HG03520 (cell line): ENCODE data around the gene ATXN2.
"Not testable (repeated sequence)": the region's sequence is repeated elsewhere in the genome, so short reads cannot be mapped to it uniquely, and the experiment has no call there.

Experiments used
- ATAC-seq: cut with Tn5 transposase; IDR thresholded peaks from one replicate; pipeline ENCODE4 v1.9.1; 2021; ENCODE audit warnings: mild to moderate bottlenecking, moderate library complexity; ENCODE audit not compliant: unreplicated experiment

The ATXN2 gene

DNA sequence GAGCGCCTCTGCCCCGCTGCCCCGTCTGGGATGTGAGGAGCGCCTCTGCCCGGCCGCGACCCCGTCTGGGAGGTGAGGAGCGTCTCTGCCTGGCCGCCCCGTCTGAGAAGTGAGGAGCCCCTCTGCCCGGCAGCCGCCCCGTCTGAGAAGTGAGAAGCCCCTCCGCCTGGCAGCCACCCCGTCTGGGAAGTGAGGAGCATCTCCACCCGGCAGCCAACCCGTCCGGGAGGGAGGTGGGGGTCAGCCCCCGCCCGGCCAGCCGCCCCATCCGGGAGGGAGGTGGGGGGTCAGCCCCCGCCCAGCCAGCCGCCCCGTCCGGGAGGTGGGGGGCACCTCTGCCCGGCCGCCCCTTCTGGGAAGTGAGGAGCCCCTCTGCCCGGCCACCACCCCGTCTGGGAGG lies 91.9 kb downstream of the ATXN2 start:
- ATAC-seq, result not testable (repeated sequence)

DNA sequence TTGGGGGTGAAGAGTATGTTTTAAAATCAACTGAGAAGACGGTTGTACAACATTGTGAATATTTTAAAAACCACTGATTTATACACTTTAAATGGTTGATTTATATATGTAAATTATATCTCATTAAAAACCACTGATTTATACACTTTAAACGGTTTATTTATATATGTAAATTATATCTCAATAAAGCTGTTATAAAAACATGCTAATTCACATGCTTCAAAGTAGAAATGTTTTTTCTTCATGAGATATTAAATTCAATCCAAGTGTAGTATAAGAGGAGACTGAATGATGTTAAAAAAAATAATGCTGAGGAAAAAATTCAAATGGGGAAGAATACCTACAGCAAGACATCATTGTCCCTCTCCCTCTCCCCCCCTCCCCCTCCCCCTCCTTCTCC lies 92.9 kb downstream of the ATXN2 start:
- no peak for ATAC-seq

DNA sequence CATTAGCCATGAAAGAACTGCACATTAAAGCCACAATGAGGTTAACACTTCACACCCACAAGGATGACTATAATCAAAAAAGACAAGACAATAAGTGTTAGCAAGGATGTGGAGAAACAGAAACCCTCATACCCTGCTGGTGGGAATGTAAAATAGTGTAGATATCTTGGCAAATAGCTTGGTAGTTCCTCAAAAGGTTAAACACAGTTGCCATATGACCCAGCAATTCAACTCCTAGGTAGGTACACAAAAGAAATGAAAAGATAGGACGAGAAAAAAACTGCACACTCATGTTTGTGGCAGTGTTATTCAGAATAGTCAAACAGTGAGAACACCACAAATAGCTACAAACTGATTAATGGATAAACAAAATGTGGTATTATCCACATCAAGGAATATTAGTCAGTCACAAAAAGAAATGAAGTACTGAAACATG lies 93.5 kb downstream of the ATXN2 start:
- ATAC-seq, result no peak

DNA sequence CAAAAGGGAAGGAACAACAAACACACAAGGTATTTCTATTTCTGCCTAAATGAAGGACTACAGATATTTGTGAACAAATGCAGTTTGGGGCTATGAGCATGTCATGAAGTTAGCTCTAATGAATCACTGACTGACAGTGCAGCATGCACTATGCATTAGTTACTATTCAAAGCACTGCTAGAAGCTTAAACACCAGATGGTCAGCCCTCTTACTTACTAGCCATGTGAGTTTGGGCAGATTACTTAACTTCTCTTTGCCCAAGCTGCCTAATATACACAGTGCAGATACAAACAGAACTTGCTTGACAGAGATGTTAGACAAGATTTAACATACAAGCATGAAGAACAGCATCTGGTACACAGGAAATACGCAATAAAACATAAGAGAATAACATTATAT lies 96.0 kb downstream of the ATXN2 start:
- ATAC-seq, result no peak

DNA sequence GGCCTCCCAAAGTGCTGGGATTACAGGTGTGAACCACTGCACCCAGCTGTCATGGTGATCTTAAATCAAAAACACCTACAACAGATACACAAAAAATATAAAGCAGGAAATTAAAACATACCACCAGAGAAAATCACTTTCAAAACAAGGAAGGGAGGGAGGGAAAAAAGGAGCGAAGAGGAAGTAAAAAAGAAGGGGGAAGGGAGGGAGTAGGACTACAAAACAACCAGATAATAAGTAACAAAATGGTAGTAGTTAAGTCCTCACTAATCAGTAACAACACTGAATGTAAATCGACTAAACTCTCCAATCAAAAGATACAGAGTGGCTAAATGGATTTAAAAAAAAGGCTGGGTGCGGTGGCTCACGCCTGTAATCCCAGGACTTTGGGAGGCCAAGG lies 104.4 kb downstream of the ATXN2 start:
- no peak for ATAC-seq

DNA sequence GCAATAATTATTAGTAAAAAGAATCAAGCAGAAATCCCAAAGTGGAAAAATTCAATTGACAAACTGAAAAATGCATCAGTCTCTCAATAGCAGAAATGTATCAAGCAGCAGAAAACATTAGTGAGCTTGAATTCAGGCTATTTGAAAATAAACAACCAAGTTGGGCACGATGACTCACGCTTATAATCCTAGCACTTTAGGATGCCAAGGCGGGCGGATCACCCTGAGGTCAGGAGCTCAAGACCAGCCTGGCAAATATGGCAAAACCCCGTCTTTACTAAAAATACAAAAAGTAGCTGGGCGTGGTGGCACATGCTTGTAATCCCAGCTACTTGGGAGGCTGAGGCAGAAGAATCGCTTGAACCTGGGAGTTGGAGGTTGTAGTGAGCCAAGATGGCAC lies 106.1 kb downstream of the ATXN2 start:
- ATAC-seq, result not testable (repeated sequence)

DNA sequence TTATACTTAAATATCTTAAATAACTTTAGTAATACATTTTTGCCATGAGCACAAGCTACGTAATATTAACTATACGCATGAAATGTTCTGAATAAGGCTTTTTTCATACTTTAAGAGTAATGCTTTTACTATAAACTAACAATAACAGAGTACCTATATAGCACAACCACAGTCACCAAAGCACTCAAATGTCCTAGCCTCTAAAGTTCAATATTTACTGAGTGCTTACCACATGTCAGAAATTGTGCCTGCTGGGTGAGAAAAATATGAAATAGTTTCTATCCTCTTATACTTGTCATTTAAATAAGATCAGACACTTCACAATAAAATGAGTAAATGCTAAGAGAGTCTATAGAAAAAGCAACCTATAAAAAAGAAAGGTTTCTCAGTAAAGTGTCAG lies 110.3 kb downstream of the ATXN2 start:
- no peak for ATAC-seq

DNA sequence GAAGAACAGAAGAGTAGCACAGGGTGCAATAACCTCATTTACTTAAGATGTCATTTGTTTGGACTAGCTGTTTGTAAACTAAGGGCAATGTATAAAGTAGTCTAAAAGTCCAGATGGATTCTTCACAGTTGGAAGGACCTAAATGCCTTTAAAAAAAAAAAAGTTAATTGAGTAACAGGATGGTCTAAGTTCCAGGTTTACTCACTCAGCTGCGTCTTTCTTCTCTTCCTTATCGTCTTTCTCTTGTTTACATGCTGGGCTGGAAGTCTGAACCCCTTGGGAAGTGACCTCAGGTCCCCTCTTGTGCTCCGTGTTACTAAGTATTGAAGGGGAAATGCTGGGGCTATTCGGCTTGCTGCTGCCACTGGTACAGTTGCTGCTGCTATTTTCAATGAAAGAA lies 110.8 kb downstream of the ATXN2 start:
- ATAC-seq, result no peak

DNA sequence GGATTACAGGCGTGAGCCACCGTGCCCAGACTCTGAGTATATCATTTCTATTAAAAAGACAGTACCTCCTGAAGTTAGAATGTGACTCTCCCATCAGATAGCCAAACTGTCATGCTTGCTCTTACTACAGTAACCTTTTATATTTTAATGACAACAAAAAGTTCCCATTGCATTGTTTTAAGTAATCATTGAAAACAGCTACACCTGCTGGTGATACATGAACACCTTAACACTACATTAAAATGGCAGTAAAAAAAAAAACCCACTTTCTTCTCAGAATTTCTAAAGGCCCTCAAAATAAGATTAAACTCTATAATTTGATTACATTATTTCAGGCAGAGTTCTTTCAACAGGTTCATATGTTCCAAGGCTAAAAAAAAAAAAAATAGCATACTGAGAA lies 116.7 kb downstream of the ATXN2 start:
- ATAC-seq, result no peak

DNA sequence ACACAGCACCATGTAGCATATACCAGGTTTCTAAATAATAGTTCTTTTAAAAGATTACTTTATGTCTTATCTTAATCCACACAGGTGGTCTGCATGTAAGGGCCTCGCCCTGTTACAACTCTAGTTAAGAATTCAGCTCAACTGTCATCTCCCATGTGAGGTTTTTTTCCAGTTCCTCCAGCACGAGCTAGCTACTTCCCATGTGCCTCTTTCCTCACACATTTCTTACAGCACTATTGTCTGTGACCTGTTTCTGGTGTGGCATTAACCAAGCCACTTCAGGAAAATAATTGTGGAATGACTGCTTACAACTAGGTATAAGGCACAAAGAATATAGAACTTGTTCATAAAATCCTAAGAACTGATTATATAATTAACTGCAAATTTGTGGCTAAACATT lies 127.9 kb downstream of the ATXN2 start:
- ATAC-seq, result no peak

DNA sequence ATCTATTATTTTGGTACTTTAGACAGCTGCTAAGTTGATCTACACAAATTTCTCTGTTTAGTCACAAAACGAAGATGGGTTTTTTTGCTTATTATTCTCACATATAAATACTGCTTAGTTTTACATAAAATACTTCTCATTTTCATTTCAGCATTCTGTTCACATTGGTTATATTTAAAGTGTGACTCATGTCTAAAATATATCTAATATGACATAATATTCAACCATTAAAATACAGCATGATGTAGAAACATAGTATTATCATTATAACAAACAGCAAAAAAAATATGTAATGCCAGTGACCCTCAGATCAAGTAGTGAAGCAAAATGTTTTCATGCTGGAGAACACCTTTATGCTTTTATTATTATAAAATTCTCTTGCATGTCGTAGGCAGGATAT lies 129.7 kb downstream of the ATXN2 start:
- no peak for ATAC-seq

DNA sequence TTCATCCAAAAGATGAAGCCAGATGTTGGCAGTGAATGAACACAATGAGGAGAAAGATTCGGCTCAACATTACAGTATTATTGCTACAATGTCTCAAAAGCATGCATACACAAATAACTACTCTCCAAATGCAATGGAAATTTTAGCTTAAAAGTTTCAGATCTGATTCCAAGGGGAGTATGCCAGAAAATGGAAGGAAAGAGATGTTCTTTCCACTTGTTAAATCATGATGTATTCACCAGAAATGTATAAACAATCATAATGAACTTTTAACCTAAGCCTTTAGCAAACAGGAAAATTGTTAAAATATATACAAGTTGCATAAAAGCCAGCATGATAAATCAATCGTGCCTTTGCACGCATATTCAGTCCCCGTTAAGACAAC lies 131.3 kb downstream of the ATXN2 start:
- no peak for ATAC-seq

DNA sequence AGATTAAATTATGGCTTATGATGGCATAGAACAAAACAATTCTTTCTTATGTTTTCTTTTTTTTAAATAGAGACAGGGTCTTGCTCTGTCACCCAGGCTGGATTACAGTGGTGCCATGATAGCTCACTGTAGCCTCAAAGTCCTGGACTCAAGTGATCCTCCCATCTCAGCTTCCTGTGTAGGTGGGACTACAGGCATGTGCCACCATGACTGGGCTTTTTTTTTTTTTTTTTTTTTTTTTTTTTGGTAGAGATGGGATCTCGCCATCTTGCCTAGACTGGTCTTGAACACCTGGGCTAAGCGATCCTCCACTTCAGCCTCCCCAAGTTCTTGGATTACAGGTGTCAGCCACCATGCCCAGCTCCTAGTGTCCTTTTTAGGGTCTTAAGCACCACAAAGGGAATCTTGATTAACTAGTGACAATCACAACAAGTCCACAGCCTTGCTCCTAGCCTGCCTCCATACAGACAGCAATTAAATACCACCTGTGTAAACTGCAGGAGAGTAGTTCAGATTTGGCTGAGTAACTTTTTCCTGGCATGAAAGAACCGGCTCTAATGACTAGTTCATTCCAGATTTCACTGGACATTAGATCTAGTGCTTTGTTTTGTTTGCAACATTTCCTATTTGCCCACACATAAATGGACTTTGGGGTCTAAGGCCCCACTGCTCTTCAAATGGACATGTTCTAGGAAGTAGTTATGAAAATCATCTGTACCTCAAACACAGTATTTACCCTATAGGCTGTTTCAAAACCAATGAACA lies 131.8 kb downstream of the ATXN2 start:
- ATAC-seq, result no peak

DNA sequence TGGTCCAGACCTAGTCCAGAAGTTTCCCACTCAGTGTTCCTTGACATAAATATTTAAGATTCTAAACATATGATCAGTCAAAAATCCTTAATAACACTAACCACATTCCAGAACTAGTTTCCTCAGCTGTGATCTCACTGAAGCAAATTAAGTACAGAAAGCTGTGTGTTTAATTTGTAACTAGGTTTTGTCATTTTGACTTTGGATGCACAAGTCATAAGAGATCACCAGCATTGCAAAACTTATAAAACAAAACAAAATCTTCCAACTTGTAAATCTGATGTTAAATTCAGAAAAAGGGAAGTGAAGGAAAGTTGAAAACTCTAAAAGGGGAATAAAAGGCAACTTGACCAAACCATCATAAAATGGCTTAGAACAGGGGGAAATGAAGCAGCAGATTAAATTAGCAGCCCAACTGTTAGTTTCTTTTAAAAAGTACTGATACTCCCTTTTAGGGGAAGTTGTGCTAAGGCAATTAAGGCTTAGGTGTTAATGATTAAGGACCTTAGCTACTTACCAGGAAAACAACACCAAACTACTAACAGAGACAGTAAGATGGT lies 136.8 kb downstream of the ATXN2 start:
- no peak for ATAC-seq

DNA sequence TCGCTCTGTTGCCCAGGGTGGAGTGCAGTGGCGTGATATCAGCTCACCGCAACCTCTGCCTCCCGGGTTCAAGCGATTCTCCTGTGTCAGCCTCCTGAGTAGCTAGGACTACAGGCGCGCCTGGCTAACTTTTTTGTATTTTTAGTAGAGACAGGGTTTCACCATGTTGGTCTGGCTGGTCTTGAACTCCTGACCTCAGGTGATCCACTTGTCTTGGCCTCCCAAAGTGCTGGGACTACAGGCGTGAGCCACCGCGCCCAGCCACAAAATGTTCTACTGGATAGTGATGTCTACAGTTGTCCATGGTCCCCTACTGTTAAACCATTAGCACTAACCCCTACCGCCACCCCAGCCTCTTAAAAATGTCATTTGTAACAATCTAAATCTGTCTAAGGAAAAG lies 139.0 kb downstream of the ATXN2 start:
- not testable (repeated sequence) for ATAC-seq

DNA sequence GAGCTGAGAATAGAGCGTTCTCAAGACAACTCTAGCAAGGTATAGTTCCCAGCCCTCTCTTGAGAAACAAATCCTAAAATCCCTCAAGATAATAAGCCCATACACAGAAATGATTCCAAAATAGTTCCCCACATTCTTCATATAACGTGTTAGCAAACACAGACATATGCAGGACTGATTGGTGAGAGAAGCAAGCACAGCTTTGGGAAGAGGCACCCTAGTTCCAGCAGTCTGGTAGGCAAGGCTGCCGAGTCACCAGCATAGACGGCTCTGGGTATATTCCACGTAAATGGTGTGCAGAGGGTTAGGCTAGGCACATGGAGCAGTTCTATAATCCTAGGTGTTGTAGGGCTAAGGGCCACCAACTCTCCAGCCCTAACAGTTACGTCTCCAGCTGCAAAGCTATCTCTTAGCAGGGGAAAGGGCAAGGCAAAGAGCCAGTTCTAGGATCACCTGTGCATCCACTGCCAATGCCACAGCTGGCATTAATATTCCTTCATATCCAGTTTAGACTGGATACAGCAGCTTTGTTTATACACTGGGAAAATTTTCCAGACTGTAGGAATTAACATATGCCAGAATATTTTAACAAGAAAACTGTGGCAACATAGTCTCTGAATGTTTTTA lies 140.5 kb downstream of the ATXN2 start:
- ATAC-seq, result no peak

DNA sequence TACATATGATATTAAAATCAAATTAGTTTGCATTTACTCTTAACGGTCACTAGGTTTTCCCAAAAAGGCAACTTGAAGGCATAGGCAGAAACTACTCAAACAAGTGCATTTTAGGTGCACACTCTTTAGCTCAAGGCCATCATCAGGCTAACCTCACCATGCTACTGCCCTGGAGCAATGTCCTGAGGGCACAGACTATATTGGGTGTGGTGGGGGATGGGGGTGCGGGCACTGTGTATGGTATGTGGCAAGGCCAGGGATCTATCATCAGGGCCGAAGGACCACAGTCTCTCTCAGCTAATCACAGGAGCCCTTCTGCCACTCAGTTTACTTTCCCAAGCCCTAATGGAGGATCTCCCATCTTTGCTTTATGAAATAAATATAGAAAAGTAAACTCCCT lies 141.5 kb downstream of the ATXN2 start:
- no peak for ATAC-seq

DNA sequence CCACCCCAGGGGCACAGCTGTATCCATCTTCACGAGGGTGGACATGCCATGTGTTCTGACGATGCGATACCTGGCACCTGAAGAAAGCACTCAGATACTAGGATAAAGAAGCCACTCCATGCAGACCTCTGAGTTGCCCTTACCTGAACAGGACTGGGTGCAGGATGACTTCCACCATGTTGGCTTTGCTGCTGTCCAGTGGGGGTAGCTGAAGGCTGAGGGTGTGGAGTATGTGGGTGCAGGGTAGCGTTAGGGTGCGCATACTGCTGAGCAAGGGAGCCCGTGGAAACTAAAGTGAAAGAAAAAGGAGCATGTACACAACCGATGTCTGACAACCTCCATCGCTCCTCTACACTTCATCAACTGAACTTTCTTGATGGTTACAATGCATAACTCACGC lies 142.0 kb downstream of the ATXN2 start:
- no peak for ATAC-seq

DNA sequence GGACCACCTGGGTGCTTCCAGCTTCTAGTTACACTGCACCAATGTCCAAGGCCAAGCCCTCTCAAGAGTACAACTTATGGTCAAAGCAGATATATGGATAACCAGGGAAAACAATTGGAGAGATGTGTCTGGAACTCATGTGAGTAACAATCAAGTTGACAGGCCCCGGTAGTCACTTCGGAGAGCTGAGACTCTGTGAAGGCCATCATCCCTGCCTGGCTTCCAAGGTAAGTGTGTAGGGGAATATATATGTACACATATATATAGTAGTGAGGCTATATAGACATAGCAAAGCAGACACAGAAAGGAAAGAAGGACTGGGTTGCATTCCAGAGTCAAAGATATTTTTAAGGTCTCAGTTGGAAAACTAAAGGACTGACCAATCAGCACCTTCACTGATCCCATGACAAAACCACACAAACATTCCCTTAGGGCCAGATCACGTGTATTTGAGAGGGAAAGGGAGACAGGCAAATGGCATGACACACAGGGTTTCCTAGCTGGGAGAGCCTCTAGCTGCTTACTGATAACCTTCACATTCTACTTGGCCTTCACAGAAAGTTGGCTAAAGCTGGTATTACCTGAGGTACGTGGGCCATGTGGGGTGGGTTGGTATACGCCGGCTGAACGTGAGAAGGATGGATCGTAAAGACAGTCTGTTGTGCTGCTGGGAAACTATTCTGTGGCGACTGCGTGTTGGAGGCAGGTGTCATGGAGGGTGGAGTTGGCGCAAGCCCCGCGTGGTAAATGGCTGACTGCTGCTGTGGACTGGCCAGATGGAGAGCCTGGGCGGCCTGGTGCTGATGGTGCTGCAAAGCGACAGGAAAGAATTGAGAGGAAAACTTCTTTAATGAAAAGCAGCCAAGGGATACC lies 143.4 kb downstream of the ATXN2 start:
- no peak for ATAC-seq

DNA sequence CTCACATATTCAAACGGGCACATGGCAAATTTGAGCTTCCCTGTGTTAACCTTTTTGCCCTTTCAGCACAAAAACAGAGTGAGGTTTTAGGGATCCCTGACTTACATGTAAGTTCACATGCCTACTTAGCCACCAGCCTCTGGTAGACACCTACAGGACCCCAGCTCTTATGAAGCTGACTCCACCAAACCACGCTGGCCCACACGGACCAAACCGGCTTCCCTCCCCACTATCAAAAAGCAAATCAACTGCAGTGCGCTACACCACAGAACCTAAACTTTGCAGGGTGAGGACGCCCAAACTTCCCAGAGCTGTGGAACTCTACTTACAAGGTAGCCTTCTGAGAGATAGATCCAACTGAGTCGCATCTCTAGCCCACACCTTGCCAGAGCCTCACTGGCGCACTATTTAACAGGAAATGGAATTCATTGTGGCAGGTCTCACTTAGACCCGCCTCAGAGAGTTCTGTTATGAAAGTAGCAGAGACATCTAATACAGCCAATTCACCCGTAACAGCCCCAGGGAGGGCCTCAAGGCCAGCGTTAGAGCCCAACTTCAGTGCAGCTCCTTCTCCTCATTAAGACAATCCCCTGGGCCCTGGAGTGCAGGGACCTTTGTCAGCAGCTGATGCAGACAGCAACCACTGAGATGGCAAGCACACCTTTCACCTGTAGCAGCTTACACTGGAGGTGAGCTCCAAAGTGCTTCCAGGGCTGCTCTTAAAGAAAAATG lies 144.2 kb downstream of the ATXN2 start:
- no peak for ATAC-seq

DNA sequence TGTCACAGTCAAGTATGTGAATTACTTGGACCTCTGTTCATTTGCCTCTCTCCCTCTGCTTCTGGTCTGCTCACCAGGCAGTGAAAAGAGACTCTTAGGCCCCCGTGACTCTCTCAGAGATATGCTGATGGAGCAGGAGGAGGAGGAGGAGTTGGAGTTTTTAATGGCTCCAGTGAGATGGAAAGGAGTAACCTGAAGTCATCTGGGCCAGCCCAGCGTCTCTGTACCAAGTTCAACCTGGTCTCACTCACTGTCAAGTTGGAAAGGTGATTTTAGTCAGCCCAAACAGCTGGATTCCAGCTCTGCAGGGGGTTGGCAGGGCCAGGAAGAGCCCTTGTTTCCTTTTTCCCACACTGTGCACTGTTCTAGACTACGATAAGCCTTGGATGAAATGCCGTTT lies 144.8 kb downstream of the ATXN2 start:
- no peak for ATAC-seq
